ENCODE results near the gene CEMIP.

CEMIP gene

GRCh38 chr15:80830677-80831076 lies 51.5 kb downstream of the CEMIP start:
- no peak overlapping the region for H3K27ac Mint-ChIP-seq
- no peaks in the 10 kb centered on the region for H3K36me3 Mint-ChIP-seq (ENCODE audit: low read depth)
- H3K4me1 Mint-ChIP-seq (ENCODE audit: low read depth) = no peaks in the 10 kb centered on the region
- H3K9me3 Mint-ChIP-seq = no peaks in the 10 kb centered on the region
- no peak overlapping the region for H3K4me3 Mint-ChIP-seq
- no peak for DNase-seq (ENCODE audit: low spot score)
- peaks cover 2% of the 10 kb centered on the region for H3K27me3 Mint-ChIP-seq (ENCODE audit: low read depth)

GRCh38 chr15:80831192-80831591 lies 52.0 kb downstream of the CEMIP start:
- H3K27me3 Mint-ChIP-seq (ENCODE audit: low read depth) = peaks cover 2% of the 10 kb centered on the region
- no peaks in the 10 kb centered on the region for H3K4me1 Mint-ChIP-seq (ENCODE audit: low read depth)
- no peaks in the 10 kb centered on the region for H3K36me3 Mint-ChIP-seq (ENCODE audit: low read depth)
- no peak overlapping the region for H3K4me3 Mint-ChIP-seq
- H3K27ac Mint-ChIP-seq = no peak overlapping the region
- no peaks in the 10 kb centered on the region for H3K9me3 Mint-ChIP-seq
- no peak for DNase-seq (ENCODE audit: low spot score)

DNA sequence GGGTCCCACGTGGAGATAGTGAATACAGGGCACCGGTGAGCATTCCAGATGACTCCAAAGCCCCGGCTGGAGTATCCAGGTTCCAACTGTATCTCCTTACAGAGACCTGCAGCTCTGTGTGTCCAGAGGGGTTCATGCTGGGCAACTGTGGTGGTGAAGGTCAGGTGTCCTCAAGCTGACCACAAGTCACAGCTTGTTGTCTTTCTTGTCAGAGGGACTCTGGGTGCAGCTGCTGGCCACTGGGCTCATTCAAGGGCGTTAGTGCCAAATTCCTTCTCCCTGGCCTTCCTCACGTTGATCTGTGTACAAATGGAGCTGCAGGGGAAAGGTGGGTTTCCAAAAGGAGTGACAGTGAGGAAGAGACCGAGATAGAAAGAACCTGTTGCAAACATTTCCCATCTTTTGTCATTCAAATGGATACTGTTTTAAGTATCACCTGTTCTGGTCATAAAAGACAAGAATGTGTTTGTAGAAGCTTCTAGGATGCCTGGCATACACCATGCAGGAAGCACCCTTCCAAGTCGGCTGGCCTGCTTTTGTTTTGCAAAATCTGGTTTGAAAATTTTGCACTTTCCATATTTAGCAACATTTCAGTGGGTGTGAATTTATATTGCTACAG lies 52.5 kb downstream of the CEMIP start:
- Mint-ChIP-seq H3K9me3 (no peaks in the 10 kb centered on the region), H3K36me3 (ENCODE audit: low read depth) (no peaks in the 10 kb centered on the region), H3K4me3 (no peak overlapping the region), H3K27me3 (ENCODE audit: low read depth) (peaks cover 4% of the 10 kb centered on the region), H3K4me1 (ENCODE audit: low read depth) (no peaks in the 10 kb centered on the region), H3K27ac (no peak overlapping the region)
- DNase-seq (ENCODE audit: low spot score) = no peak

GRCh38 chr15:80832686-80833085 lies 53.5 kb downstream of the CEMIP start:
- H3K27me3 Mint-ChIP-seq (ENCODE audit: low read depth) = peaks cover 4% of the 10 kb centered on the region
- H3K9me3 Mint-ChIP-seq = no peaks in the 10 kb centered on the region
- no peaks in the 10 kb centered on the region for H3K36me3 Mint-ChIP-seq (ENCODE audit: low read depth)
- H3K4me3 Mint-ChIP-seq = no peak overlapping the region
- no peaks in the 10 kb centered on the region for H3K4me1 Mint-ChIP-seq (ENCODE audit: low read depth)
- DNase-seq (ENCODE audit: low spot score) = no peak
- H3K27ac Mint-ChIP-seq = no peak overlapping the region

DNA sequence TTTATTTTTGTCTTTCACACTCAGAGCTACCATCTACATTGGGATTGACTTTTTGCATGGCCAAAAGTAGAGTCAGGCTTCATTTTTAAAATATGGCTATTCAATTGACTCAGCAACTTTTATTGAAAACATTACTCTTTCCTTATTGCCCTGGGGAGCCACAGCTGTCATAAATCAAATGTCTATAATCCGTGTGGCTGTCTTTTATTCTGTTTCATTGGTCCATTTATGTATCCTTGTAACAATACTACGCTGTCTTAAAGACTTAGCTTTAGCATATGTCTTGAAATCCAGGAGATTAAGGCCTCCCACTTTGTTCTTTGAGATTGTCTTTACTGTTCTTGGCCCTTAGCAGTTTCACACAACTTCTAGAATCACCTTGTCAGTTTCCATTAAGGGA lies 55.2 kb downstream of the CEMIP start:
- Mint-ChIP-seq H3K27ac (no peak overlapping the region), H3K27me3 (ENCODE audit: low read depth) (peaks cover 4% of the 10 kb centered on the region), H3K9me3 (no peaks in the 10 kb centered on the region), H3K4me1 (ENCODE audit: low read depth) (no peaks in the 10 kb centered on the region), H3K4me3 (no peak overlapping the region), H3K36me3 (ENCODE audit: low read depth) (no peaks in the 10 kb centered on the region)
- no peak for DNase-seq (ENCODE audit: low spot score)

DNA sequence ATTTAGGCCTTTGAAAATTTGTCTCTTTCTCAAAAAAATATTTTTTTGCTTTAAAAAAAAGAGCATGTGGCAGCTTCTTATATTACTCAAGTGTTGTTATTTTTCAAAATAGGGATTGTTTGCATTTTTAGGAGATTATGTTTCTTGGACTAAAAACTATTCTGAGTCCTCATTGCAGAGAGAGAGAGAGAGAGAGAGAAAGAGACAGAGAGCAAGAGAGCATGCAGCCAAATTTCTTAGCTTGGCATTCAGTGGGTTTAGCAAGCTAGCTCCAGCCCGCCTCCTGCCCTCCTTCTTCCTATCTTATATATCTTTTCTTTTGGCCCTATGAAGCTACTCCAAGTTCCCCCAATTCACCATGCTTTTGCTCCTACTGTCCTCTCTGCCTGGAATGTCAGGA lies 55.7 kb downstream of the CEMIP start:
- H3K36me3 Mint-ChIP-seq (ENCODE audit: low read depth) = no peaks in the 10 kb centered on the region

GRCh38 chr15:80835336-80835735 lies 56.2 kb downstream of the CEMIP start:
- Mint-ChIP-seq H3K4me3 (no peak overlapping the region), H3K9me3 (no peaks in the 10 kb centered on the region)

More for the DNA sequence above, 55.7 kb downstream of the CEMIP start:
- no peak overlapping the region for H3K27ac Mint-ChIP-seq
- no peak for DNase-seq (ENCODE audit: low spot score)
- no peaks in the 10 kb centered on the region for H3K9me3 Mint-ChIP-seq
- H3K27me3 Mint-ChIP-seq (ENCODE audit: low read depth) = peaks cover 4% of the 10 kb centered on the region
- H3K4me3 Mint-ChIP-seq = no peak overlapping the region
- no peaks in the 10 kb centered on the region for H3K4me1 Mint-ChIP-seq (ENCODE audit: low read depth)

DNA sequence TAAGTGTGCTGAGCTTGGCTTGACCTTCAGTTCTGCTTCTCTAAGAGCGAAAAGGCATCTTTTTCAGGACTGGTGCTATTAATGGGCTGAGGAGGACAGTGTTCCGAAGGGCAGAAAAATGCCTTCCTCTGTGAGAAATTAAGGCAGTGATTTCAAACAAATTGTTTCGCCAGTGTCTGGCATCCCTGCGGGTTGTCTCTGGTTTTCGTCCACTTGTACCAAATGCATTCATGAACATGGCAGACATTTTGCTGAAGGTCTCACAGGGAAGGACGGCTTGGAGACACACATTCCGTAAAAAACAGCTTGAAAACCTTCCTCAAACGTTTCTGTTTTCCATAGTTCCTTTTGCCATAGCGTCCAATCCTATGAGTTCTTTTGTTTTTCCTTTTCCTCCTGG lies 57.1 kb downstream of the CEMIP start:
- DNase-seq (ENCODE audit: low spot score) = no peak
- no peak overlapping the region for H3K4me3 Mint-ChIP-seq
- H3K4me1 Mint-ChIP-seq (ENCODE audit: low read depth) = no peaks in the 10 kb centered on the region
- H3K27me3 Mint-ChIP-seq (ENCODE audit: low read depth) = peaks cover 4% of the 10 kb centered on the region
- no peaks in the 10 kb centered on the region for H3K9me3 Mint-ChIP-seq
- no peak overlapping the region for H3K27ac Mint-ChIP-seq
- H3K36me3 Mint-ChIP-seq (ENCODE audit: low read depth) = no peaks in the 10 kb centered on the region

More at GRCh38 chr15:80835336-80835735, 56.2 kb downstream of the CEMIP start:
- no peaks in the 10 kb centered on the region for H3K36me3 Mint-ChIP-seq (ENCODE audit: low read depth)
- H3K27me3 Mint-ChIP-seq (ENCODE audit: low read depth) = peaks cover 4% of the 10 kb centered on the region
- no peak for DNase-seq (ENCODE audit: low spot score)
- no peak overlapping the region for H3K27ac Mint-ChIP-seq
- no peaks in the 10 kb centered on the region for H3K4me1 Mint-ChIP-seq (ENCODE audit: low read depth)

GRCh38 chr15:80837006-80837405 lies 57.8 kb downstream of the CEMIP start:
- H3K36me3 Mint-ChIP-seq (ENCODE audit: low read depth) = no peaks in the 10 kb centered on the region
- H3K4me1 Mint-ChIP-seq (ENCODE audit: low read depth) = no peaks in the 10 kb centered on the region
- H3K27ac Mint-ChIP-seq = no peak overlapping the region
- no peaks in the 10 kb centered on the region for H3K9me3 Mint-ChIP-seq
- no peak overlapping the region for H3K4me3 Mint-ChIP-seq
- peaks cover 2% of the 10 kb centered on the region for H3K27me3 Mint-ChIP-seq (ENCODE audit: low read depth)
- DNase-seq (ENCODE audit: low spot score) = no peak

DNA sequence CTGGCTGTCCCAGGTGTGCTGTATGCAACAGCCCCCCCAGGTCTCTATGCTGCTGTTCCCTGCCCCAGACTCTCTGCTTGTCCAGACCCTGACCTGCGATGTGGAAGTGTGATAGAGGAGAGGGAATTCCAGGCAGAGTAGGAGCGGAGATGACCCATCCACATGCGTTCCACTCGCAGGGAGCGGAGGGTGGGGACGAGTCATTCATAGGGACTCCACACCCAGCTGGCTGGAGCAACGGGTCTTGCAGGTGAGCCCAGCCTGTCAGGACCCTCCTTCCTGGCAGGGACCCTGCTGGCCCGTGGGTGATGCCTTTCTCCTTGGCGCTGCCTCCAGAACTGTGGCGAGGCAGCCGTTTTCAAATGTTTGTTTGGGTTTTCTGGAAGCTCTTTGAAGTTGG lies 58.8 kb downstream of the CEMIP start:
- H3K9me3 Mint-ChIP-seq = no peaks in the 10 kb centered on the region
- H3K4me1 Mint-ChIP-seq (ENCODE audit: low read depth) = no peaks in the 10 kb centered on the region
- H3K27me3 Mint-ChIP-seq (ENCODE audit: low read depth) = peaks cover 9% of the 10 kb centered on the region
- no peak overlapping the region for H3K4me3 Mint-ChIP-seq
- H3K27ac Mint-ChIP-seq = no peak overlapping the region
- no peak for DNase-seq (ENCODE audit: low spot score)
- H3K36me3 Mint-ChIP-seq (ENCODE audit: low read depth) = no peaks in the 10 kb centered on the region

- no peak for DNase-seq (ENCODE audit: low spot score)
- Mint-ChIP-seq H3K27ac (no peak overlapping the region), H3K36me3 (ENCODE audit: low read depth) (no peaks in the 10 kb centered on the region), H3K27me3 (ENCODE audit: low read depth) (peaks cover 9% of the 10 kb centered on the region), H3K4me3 (no peak overlapping the region), H3K9me3 (no peaks in the 10 kb centered on the region), H3K4me1 (ENCODE audit: low read depth) (no peaks in the 10 kb centered on the region)
Observed at GRCh38 chr15:80838666-80839065, 59.5 kb downstream of the CEMIP start.

DNA sequence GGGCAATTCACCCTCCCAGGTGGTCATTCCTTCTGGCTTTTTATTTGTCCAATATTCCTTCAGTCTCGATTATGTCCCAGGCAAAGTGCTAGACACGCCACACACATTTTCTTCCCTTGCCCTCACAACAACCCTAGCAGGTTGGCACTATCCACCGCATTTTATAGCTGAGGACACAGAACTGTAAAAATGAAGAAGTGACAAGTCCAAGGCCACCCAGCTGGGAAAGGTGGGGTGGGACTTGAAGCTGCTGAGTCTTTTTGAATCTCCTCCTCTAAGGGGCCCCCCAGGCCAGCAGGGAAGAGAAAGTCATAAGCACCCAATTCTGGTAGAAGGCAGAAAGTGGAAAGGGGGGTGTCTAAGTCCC lies 60.6 kb downstream of the CEMIP start:
- Mint-ChIP-seq H3K27me3 (ENCODE audit: low read depth) (peaks cover 11% of the 10 kb centered on the region), H3K4me3 (no peak overlapping the region)

GRCh38 chr15:80840182-80841130 lies 61.3 kb downstream of the CEMIP start:
- H3K27me3 Mint-ChIP-seq (ENCODE audit: low read depth) = peaks cover 11% of the 10 kb centered on the region
- H3K27ac Mint-ChIP-seq = no peak overlapping the region

More for the DNA sequence above, 60.6 kb downstream of the CEMIP start:
- no peaks in the 10 kb centered on the region for H3K9me3 Mint-ChIP-seq
- no peaks in the 10 kb centered on the region for H3K36me3 Mint-ChIP-seq (ENCODE audit: low read depth)
- H3K4me1 Mint-ChIP-seq (ENCODE audit: low read depth) = no peaks in the 10 kb centered on the region
- no peak for DNase-seq (ENCODE audit: low spot score)
- no peak overlapping the region for H3K27ac Mint-ChIP-seq

GRCh38 chr15:80841541-80841940 lies 62.4 kb downstream of the CEMIP start:
- H3K27ac Mint-ChIP-seq = no peak overlapping the region
- H3K9me3 Mint-ChIP-seq = no peaks in the 10 kb centered on the region

More at GRCh38 chr15:80840182-80841130, 61.3 kb downstream of the CEMIP start:
- Mint-ChIP-seq H3K36me3 (ENCODE audit: low read depth) (no peaks in the 10 kb centered on the region), H3K4me3 (no peak overlapping the region), H3K9me3 (no peaks in the 10 kb centered on the region), H3K4me1 (ENCODE audit: low read depth) (no peaks in the 10 kb centered on the region)
- DNase-seq (ENCODE audit: low spot score) = no peak

More at GRCh38 chr15:80841541-80841940, 62.4 kb downstream of the CEMIP start:
- Mint-ChIP-seq H3K36me3 (ENCODE audit: low read depth) (no peaks in the 10 kb centered on the region), H3K4me3 (no peak overlapping the region), H3K4me1 (ENCODE audit: low read depth) (no peaks in the 10 kb centered on the region), H3K27me3 (ENCODE audit: low read depth) (peaks cover 15% of the 10 kb centered on the region)
- DNase-seq (ENCODE audit: low spot score) = no peak
